GM21529 (cell line): ENCODE results near the gene STXBP2.
"Not testable (repeated sequence)": the region's sequence is repeated elsewhere in the genome, so short reads cannot be mapped to it uniquely, and the experiment has no call there.

Experiments
- ATAC-seq: cut with Tn5 transposase; IDR thresholded peaks from one replicate; pipeline ENCODE4 v1.9.1; 2021; ENCODE audit not compliant: unreplicated experiment

Gene STXBP2

DNA sequence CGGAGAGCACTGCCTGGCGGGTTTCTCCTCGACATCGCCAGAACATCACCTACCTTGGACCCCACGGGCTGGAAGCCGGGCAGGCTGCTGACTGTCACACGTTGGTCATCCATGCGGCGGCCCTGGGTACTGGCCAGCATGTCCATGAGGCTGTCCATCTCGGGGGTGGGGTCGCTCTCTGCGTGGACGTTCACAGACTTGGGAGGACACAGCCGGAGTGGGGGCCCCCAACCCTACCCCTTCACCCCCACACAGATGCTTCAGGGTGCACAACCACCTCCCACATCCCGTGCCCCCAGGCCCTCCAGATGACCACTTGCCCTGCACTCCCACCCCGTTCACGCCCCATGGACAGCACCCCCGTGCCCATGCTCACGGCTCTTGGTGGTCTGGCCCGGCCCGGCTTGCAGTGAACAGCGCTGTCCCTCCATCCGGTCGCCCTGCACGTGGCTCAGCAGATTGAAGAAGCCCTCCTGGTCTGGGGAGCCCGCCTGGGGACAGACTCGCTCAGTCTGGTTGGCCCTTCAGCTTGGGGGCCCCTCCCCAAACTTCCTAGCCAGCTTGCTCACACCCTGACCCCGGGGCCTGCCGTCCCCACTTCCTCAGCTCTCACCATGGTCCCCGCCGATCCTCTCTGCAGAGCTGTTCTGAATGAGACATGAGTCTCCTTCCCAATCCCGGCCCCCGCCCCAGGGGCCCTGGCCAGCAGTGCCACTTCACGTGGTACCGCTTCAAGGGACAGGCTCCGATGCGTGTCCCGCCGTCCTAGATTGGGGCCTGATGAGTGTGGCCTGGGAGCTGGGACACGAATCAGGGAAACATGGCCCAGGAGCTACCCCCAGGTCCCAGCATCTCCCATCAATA, 4.3 kb upstream of the STXBP2 start:
- no peak for ATAC-seq

- no peak for ATAC-seq
Measured at GRCh38 chr19:7633698-7634097, 3.2 kb upstream of the STXBP2 start, which contains the start of gene PCP2. Gene PCP2 (minus strand): TSS chr19:7633719. CDS start chr19:7633457, 262 bp downstream.

DNA sequence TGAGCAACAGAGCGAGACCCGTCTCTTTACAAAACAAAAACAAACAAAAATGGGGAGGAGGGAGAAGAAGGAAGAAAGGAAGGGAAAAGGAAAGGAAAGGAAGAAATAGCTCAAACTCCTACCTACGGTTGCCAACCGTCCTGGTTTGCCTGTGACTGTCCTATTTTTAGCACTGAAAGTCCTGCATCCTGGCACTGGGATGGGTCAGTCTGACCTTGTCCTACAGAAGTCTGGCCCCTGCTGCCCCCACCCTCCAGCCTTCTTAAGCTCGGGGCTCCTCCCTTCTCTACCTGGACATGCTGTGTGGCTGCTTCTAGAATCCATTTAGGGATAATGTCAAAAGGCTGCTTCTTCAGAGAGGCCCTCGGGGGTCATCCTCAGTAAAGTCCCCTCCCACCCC, 1.2 kb upstream of the STXBP2 start:
- no peak for ATAC-seq

GRCh38 chr19:7636317-7636690, 606 bp upstream of the STXBP2 start:
- no peak for ATAC-seq

GRCh38 chr19:7637374-7638256, 705 bp downstream of the STXBP2 start:
- no peak for ATAC-seq

DNA sequence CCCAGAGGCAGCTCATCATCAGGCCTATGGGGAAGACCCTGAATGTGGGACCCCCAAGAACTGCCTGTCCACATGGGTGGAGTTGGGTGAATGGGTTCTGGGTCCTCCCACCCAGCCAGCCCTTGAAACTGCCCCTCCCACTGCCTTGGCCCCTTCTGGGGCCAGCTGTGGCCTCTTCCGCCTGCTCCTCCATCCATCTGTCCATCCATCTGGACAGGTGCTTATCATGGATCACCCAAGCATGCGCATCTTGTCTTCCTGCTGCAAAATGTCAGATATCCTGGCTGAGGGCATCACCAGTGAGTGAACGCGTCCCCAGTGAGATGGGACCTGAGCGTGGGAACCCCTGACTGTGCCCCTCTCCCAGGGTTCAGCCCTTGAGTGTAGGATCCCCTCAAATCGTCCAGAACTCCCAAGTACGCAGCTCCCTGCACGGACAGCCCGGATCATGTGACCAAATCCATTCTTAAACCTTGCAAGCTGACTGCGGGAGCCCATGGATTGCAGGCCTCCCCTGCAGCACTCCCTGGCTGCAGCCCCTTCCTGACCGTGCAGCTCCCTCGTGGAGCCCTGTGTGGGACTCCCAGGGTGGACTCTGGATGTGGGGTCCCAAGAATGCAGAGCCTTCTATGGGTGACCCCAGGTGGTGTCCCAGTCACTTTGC, 2.0 kb downstream of the STXBP2 start:
- ATAC-seq, result no peak

- no peak for ATAC-seq
Measured at GRCh38 chr19:7639863-7640348, 3.0 kb downstream of the STXBP2 start.

GRCh38 chr19:7640803-7641202, 3.9 kb downstream of the STXBP2 start:
- ATAC-seq, result no peak

DNA sequence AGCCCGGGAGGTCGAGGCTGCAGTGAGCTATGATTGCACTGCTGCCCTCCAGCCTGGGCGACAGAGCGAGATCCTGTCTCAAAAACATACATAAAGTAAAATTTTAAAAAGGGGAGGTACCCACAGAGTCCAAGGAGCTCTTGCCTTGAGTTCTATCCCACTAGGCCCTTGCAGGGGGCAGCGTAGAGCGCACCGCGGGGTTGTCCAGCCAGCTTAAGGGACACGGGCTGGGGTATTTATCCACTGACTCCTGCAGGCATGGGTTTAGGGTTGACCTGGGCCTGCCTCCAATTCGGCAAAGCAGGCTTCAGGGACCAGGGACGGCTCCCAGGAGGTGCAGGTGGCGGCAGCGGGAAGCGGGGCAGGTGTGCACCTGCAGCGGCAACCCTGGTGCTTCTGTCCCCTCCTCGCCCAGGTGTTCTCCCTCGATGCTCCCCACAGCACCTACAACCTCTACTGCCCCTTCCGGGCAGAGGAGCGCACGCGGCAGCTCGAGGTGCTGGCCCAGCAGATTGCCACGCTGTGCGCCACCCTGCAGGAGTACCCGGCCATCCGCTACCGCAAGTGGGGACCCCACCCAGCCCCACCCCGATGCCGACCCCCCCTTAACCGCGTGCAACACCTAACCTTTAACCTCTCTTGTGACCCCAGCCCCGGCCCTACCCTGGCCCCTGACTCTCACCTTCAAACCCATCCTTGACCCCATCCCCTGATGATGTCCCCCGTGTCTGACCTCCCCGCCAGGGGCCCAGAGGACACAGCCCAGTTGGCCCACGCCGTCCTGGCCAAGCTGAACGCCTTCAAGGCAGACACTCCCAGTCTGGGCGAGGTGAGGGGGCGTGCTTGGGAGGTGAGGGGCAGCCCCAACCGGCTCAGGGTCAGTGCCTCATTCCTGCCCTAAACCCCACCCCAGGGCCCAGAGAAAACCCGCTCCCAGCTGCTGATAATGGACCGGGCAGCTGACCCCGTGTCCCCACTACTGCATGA, 4.7 kb downstream of the STXBP2 start:
- no peak for ATAC-seq

DNA sequence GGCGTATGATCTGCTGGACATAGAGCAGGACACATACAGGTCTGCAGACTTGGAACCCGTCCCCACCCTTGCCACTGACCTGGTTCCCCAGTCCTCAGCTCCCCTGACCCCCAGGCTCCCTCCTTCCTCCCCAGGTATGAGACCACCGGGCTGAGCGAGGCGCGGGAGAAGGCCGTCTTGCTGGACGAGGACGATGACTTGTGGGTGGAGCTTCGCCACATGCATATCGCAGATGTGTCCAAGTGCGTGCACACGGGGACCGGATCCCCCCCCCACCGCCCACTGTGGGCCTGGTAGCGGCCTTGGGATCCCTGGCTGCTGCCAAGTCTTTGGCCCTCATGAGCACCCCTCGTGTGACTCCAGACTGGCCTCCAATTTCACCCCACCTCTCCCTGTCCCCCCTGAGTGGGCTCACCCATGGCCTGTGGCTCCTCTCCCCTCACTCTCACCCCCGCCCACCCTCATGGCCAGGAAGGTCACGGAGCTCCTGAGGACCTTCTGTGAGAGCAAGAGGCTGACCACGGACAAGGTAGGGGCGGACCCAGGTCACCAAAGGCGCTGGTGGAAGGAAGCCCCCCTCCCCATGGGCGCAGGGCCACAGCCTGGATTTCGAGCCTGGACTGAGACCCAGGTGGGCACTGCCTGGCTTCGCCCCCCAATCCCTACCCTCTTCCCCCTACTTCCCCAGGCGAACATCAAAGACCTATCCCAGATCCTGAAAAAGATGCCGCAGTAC, 5.6 kb downstream of the STXBP2 start:
- no peak for ATAC-seq

- no peak for ATAC-seq
Measured at GRCh38 chr19:7643031-7643415, 6.1 kb downstream of the STXBP2 start.

GRCh38 chr19:7643629-7644549, 7.0 kb downstream of the STXBP2 start:
- ATAC-seq, result not testable (repeated sequence)

GRCh38 chr19:7644550-7644877, 7.6 kb downstream of the STXBP2 start:
- no peak for ATAC-seq

- ATAC-seq, result no peak
Measured at GRCh38 chr19:7645163-7645562, 8.3 kb downstream of the STXBP2 start.

DNA sequence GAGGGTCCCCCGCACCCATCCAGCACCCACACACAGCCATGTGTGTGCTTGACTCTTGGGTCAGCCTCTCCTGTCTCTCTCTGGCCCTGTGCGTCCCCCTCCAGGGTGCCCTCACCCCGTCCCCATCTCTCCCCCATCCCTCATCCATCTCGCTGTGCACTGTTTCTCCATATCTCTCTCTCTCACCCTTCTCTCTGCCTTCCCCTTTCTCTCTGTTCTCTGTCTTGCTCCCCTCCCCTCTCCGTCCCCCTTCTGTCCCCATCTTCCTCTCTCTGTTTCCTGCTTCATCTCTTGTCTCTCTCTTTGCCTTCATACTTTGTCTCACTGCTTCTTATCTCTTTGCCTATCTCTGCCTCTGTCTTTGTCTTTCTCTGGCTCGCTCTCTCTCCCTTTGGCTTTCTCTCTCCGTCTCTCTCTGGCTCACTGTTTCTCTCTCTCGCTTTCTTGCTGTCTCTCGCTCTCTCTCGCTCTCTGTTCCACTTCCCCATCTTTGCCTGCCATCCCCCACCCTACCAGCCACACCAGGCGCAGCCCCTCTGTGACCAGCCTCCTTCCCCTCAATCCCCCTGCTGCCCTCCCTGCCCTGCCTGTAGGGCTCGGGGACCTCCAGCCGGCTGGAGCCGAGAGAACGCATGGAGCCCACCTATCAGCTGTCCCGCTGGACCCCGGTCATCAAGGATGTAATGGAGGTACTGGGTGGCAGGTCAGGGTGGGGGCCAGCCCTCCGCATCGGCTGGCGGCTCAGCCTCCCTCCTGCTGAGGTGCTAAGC, 8.9 kb downstream of the STXBP2 start:
- ATAC-seq, result no peak

DNA sequence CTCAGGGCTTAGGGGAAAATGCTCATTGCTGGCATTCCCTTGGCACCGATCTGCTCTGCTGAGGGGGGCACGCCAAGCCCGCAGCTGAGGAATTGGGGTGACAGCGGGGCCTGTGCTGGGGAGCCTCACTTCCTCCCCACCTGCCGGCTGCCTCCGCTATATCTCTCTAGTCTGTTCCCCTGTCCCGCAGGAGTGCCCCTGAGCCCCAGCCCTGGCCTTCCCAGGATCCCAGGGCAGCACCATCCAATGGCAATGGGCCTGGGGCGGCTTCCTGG, 9.5 kb downstream of the STXBP2 start:
- no peak for ATAC-seq

- no peak for ATAC-seq
Measured at GRCh38 chr19:7647156-7647555, 10.2 kb downstream of the STXBP2 start.
